ENCODE measurements around the gene ITPR2. TPM values are rescaled to one million over a fixed set of nuclear protein-coding genes. Genes with fewer than 3 reads are reported as not detected.

The ITPR2 gene
- total RNA-seq, 1 experiment from 2014 or later, result 26.0 TPM

- no peak overlapping the region for H2AFZ ChIP-seq
- TF ChIP-seq CTCF (conservative IDR thresholded peaks at IDR 0.05) (no peak), EZH2 (IDR thresholded peaks at IDR 0.05; ENCODE audit: low read depth) (no peak)
- H3K9me2 ChIP-seq (ENCODE audit: insufficient read depth), result no peaks in the 10 kb centered on the region
- H3K4me1 ChIP-seq (replicated peaks; ENCODE audit: insufficient read depth), result peaks cover 5% of the 10 kb centered on the region; the same call in 1 of the 2 replicates
- ChIA-PET POLR2A (ENCODE audit: unreplicated experiment) (interaction anchor here (0.6 kb wide), 1 partner anchor 472 kb away, joined by 5 read pairs; no protein-coding TSS in a partner anchor), CTCF (no interaction called here)
- H3F3A ChIP-seq (ENCODE audit: insufficient read depth, low read depth), result no peaks in the 10 kb centered on the region
- H3K4me2 ChIP-seq, result no peak overlapping the region
- H3K79me2 ChIP-seq (ENCODE audit: low read depth), result no peaks in the 10 kb centered on the region
- H4K20me1 ChIP-seq (ENCODE audit: insufficient read depth), result no peaks in the 10 kb centered on the region
- no peaks in the 10 kb centered on the region for H3K9me3 ChIP-seq (ENCODE audit: insufficient read depth, low read depth)
- no peaks in the 10 kb centered on the region for H3K27me3 ChIP-seq (ENCODE audit: insufficient read depth, low read depth)
- H3K36me3 ChIP-seq (ENCODE audit: low read depth), result no peaks in the 10 kb centered on the region
- H3K4me3 ChIP-seq, result no peak overlapping the region
- intact Hi-C loops (cut with micrococcal nuclease; ENCODE audit: unreplicated experiment), result no loop called here
- BruUV-seq (replicated peaks), result no TSS peak
- H3K27ac ChIP-seq, result no peak overlapping the region
- no peak for DNase-seq
Observed at GRCh38 chr12:26818636-26819035, 14.4 kb downstream of the ITPR2 start.

- Histone ChIP-seq H4K20me1 (ENCODE audit: insufficient read depth) (no peaks in the 10 kb centered on the region), H3K36me3 (ENCODE audit: low read depth) (no peaks in the 10 kb centered on the region), H3K27me3 (ENCODE audit: insufficient read depth, low read depth) (no peaks in the 10 kb centered on the region), H3K27ac (no peak overlapping the region), H3F3A (ENCODE audit: insufficient read depth, low read depth) (no peaks in the 10 kb centered on the region), H3K4me3 (no peak overlapping the region), H2AFZ (no peak overlapping the region), H3K9me2 (ENCODE audit: insufficient read depth) (no peaks in the 10 kb centered on the region), H3K9me3 (ENCODE audit: insufficient read depth, low read depth) (no peaks in the 10 kb centered on the region), H3K79me2 (ENCODE audit: low read depth) (no peaks in the 10 kb centered on the region), H3K4me1 (replicated peaks; ENCODE audit: insufficient read depth) (peaks cover 5% of the 10 kb centered on the region; the same call in 1 of the 2 replicates), H3K4me2 (no peak overlapping the region)
- intact Hi-C loops (cut with micrococcal nuclease; ENCODE audit: unreplicated experiment), result no loop called here
- DNase-seq, result no peak
- CTCF ChIA-PET, result no interaction called here
- TF ChIP-seq CTCF (conservative IDR thresholded peaks at IDR 0.05) (no peak), EZH2 (IDR thresholded peaks at IDR 0.05; ENCODE audit: low read depth) (no peak)
- no TSS peak for BruUV-seq (replicated peaks)
- POLR2A ChIA-PET (ENCODE audit: unreplicated experiment), result no interaction called here
Observed at GRCh38 chr12:26818201-26818600, 14.8 kb downstream of the ITPR2 start.

GRCh38 chr12:26817183-26817591 is 15.8 kb downstream of the ITPR2 start:
- no peak overlapping the region for H2AFZ ChIP-seq
- no peak overlapping the region for H3K4me2 ChIP-seq
- H3K9me2 ChIP-seq (ENCODE audit: insufficient read depth), result no peaks in the 10 kb centered on the region
- H3K27ac ChIP-seq, result no peak overlapping the region
- H3K79me2 ChIP-seq (ENCODE audit: low read depth), result no peaks in the 10 kb centered on the region
- H3K4me1 ChIP-seq (replicated peaks; ENCODE audit: insufficient read depth), result peaks cover 4% of the 10 kb centered on the region; the same call in 1 of the 2 replicates
- H4K20me1 ChIP-seq (ENCODE audit: insufficient read depth), result no peaks in the 10 kb centered on the region
- H3K36me3 ChIP-seq (ENCODE audit: low read depth), result no peaks in the 10 kb centered on the region
- BruUV-seq (replicated peaks), result no TSS peak
- no peak for TF ChIP-seq CTCF (conservative IDR thresholded peaks at IDR 0.05)
- TF ChIP-seq EZH2 (IDR thresholded peaks at IDR 0.05; ENCODE audit: low read depth), result no peak
- POLR2A ChIA-PET (ENCODE audit: unreplicated experiment), result interaction anchor here (0.5 kb wide), 1 partner anchor 176 kb away, joined by 4 read pairs; no protein-coding TSS in a partner anchor
- no peak for DNase-seq
- no peak overlapping the region for H3K4me3 ChIP-seq
- no peaks in the 10 kb centered on the region for H3K27me3 ChIP-seq (ENCODE audit: insufficient read depth, low read depth)
- intact Hi-C loops (cut with micrococcal nuclease; ENCODE audit: unreplicated experiment), result no loop called here
- CTCF ChIA-PET, result interaction anchor here (0.6 kb wide), 1 partner anchor 328 kb away, joined by 3 read pairs; no protein-coding TSS in a partner anchor
- H3F3A ChIP-seq (ENCODE audit: insufficient read depth, low read depth), result no peaks in the 10 kb centered on the region
- H3K9me3 ChIP-seq (ENCODE audit: insufficient read depth, low read depth), result no peaks in the 10 kb centered on the region

All from PC-9 (cell line).